HepG2 (cell line): Measurements from ENCODE around the gene SYT7. TPM values are rescaled to one million over a fixed set of nuclear protein-coding genes. Genes with fewer than 3 reads are reported as not detected.

Experiments
- ADNP ChIP-seq: sonication (generic); formaldehyde crosslinking; IDR thresholded peaks from 2 replicates; pipeline ENCODE4 v1.4.0; 2020; ENCODE audit warnings: missing genetic modification reagents
- BATF2 ChIP-seq: sonication (generic); formaldehyde crosslinking; IDR thresholded peaks from 2 replicates; pipeline ENCODE4 v1.8.0; 2022; ENCODE audit warnings: mild to moderate bottlenecking, missing genetic modification reagents, moderate library complexity
- EHMT2 ChIP-seq: fragments of 200-600 bp; sonication (generic); IDR thresholded peaks from 2 replicates; pipeline ENCODE4 v1.7.0; 2017; ENCODE audit warnings: antibody characterized with exemption, low read depth, low read length, borderline replicate concordance
- FOXP4 ChIP-seq: sonication (generic); formaldehyde crosslinking; IDR thresholded peaks from 2 replicates; pipeline ENCODE4 v1.4.0; 2020; ENCODE audit warnings: missing genetic modification reagents
- GMEB1 ChIP-seq: sonication (generic); formaldehyde crosslinking; IDR thresholded peaks from 2 replicates; pipeline ENCODE4 v1.5.1; 2020; ENCODE audit warnings: missing genetic modification reagents, mild to moderate bottlenecking, borderline replicate concordance
- GPN1 ChIP-seq: sonication (generic); formaldehyde crosslinking; IDR thresholded peaks from 2 replicates; pipeline ENCODE4 v1.5.1; 2020; ENCODE audit warnings: missing genetic modification reagents, borderline replicate concordance
- HIVEP1 ChIP-seq: sonication (generic); formaldehyde crosslinking; IDR thresholded peaks from 2 replicates; pipeline ENCODE4 v1.4.0; 2020; ENCODE audit warnings: mild to moderate bottlenecking, missing genetic modification reagents
- MBD4 ChIP-seq: IDR thresholded peaks from 2 replicates; pipeline ENCODE4 v1.6.1; 2012; ENCODE audit warnings: low read length, inconsistent platforms, borderline replicate concordance
- MYPOP ChIP-seq: sonication (generic); formaldehyde crosslinking; IDR thresholded peaks from 2 replicates; pipeline ENCODE4 v1.8.1; 2023; ENCODE audit warnings: mild to moderate bottlenecking, moderate library complexity, missing genetic modification reagents
- NFIB ChIP-seq: sonication (generic); formaldehyde crosslinking; IDR thresholded peaks from 2 replicates; pipeline ENCODE4 v1.9.0; 2021; ENCODE audit warnings: missing genetic modification reagents, mild to moderate bottlenecking, borderline replicate concordance
- NR2F1 ChIP-seq, 2 experiments: fragments of 450-650 bp in 1 of 2; formaldehyde crosslinking in 1 of 2; IDR thresholded peaks; 2 replicates each; pipeline versions ENCODE4 v1.5.0 to v1.6.1; 2016 to 2020; ENCODE audit warnings: mild to moderate bottlenecking in 1 of 2, missing compliant biosample characterization in 1 of 2, missing genetic modification reagents in 1 of 2, moderate library complexity in 1 of 2
- RFX3 ChIP-seq: IDR thresholded peaks from 2 replicates; pipeline ENCODE4 v1.6.1; 2016; ENCODE audit warnings: missing biosample characterization, missing genetic modification reagents
- SP5 ChIP-seq: IDR thresholded peaks from 2 replicates; pipeline ENCODE4 v1.6.1; 2016; ENCODE audit warnings: low read depth, borderline replicate concordance
- ZBTB26 ChIP-seq: IDR thresholded peaks from 2 replicates; pipeline ENCODE4 v1.6.1; 2016; ENCODE audit warnings: missing compliant biosample characterization, missing genetic modification reagents, borderline replicate concordance
- ZNF766 ChIP-seq: sonication (generic); formaldehyde crosslinking; IDR thresholded peaks from 2 replicates; pipeline ENCODE4 v1.5.0; 2020; ENCODE audit warnings: missing genetic modification reagents, borderline replicate concordance
- ZNF800 ChIP-seq: sonication (generic); formaldehyde crosslinking; IDR thresholded peaks from 2 replicates; pipeline ENCODE4 v1.4.0; 2020; ENCODE audit warnings: missing genetic modification reagents
- polyA plus RNA-seq, 8 experiments: library from polyadenylated mRNA; depleted of rRNA in 3 of 8; stranded (reverse) in 7 of 8; unstranded in 1 of 8; fragments of >200 nt; fragmentation: Illumina TruSeq in 4 of 8; extraction: Trizol in 4 of 8; gene quantifications; 2 replicates each; pipeline versions ENCODE4 v1.2.1 to v1.2.3, GENCODE V29; 2011 to 2016; ENCODE audit warnings: low read depth in 4 of 8, missing spikeins in 1 of 8, mixed read lengths in 1 of 8; ENCODE audit not compliant: insufficient read depth in 1 of 8
- total RNA-seq, 5 experiments: library from RNA; depleted of rRNA; stranded (reverse); fragments of >200 nt; fragmentation: Illumina TruSeq; extraction: Trizol; gene quantifications; 2 replicates each; pipeline ENCODE4 v1.2.3, GENCODE V29; 2016; ENCODE audit warnings: low read depth in 1 of 5

Gene SYT7
- total and polyA plus RNA-seq, 2 of the 13 experiments (the other 11 are each of a cell fraction or from before 2014, with no cell fraction given), result 1.4 to 4.4 TPM

GRCh38 chr11:61567286-61568061 is 13.4 kb downstream of the SYT7 start (continued):
- TF ChIP-seq ZNF800 (CRISPR knock-in tag) (peak; percentile 100), NFIB (CRISPR knock-in tag) (peak; percentile 99), ZBTB26 (CRISPR knock-in tag) (peak; percentile 99), GMEB1 (CRISPR knock-in tag) (peak; percentile 77), GPN1 (CRISPR knock-in tag) (peak; percentile 99), FOXP4 (CRISPR knock-in tag) (peak; percentile 95), EHMT2 (peak; percentile 100), ADNP (CRISPR knock-in tag) (no peak), NR2F1 (CRISPR knock-in tag; IDR thresholded peaks at IDR 0.05) (peak; percentile 29 to 76; a peak in 2 of 4 replicates), HIVEP1 (peak; percentile 98), ZNF766 (CRISPR knock-in tag) (peak; percentile 100), MBD4 (no peak), MYPOP (CRISPR knock-in tag) (peak; percentile 99), BATF2 (CRISPR knock-in tag) (peak; percentile 100), SP5 (peak; percentile 98), RFX3 (CRISPR knock-in tag) (peak; percentile 82)
